Measurements from ENCODE around the gene BAZ1B. TPM values are rescaled to one million over a fixed set of nuclear protein-coding genes. Genes with fewer than 3 reads are reported as not detected.

The BAZ1B gene
- polyA plus RNA-seq, 1 donor from 2014 or later = 35.0 TPM

DNA sequence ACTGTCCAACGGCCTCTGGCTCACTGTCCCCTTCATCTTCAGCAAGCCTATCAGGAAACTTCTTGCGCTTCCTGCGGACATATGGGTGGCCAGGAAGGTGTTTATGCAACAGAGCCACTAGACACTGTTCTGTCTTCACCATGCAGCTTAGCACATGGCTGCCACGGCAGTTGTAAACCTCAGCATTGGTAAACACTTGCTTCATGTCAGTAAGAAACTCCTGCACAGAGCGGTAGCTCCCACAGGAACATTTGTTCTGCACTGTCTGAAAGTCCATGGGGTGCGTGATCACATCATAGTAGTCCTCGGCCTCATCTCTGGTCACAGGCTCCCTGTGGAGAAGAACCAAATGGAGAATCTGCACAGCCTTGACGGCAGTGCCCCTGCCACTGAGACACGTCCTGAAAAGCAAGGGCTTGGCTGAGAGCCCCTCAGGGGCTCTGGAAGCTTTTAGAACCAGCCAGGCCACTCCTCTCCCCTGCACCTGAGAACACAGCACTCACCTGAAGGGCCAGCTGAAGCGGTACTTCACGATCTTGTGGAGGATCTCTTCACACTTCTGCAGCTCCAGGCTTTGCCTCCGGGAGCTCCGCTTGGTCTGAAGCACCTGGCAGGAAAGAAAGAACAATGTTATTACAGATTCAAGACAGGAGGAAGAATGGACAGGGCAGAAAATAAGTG is 79.7 kb downstream of the BAZ1B start:
- Histone ChIP-seq H3K79me2 (replicated peaks; ENCODE audit: insufficient read depth, low read length) (no peaks in the 10 kb centered on the region), H3K27ac (ENCODE audit: low read length) (no peak overlapping the region), H3K27me3 (ENCODE audit: insufficient read depth, low read depth, low read length) (no peaks in the 10 kb centered on the region), H3K4me2 (ENCODE audit: low read length) (no peak overlapping the region), H4K20me1 (ENCODE audit: insufficient read depth) (no peaks in the 10 kb centered on the region), H3K36me3 (ENCODE audit: insufficient read depth, low read length) (no peaks in the 10 kb centered on the region), H3K9me3 (ENCODE audit: low read length) (no peaks in the 10 kb centered on the region), H3K9ac (ENCODE audit: low read length) (no peak overlapping the region), H3K9me2 (ENCODE audit: insufficient read depth, low read length) (no peaks in the 10 kb centered on the region), H3K4me3 (ENCODE audit: low read length) (no peak overlapping the region), H2AFZ (ENCODE audit: low read depth, low read length) (no peak overlapping the region), H3F3A (ENCODE audit: insufficient read depth, low read length, poor library complexity, severe bottlenecking) (no peaks in the 10 kb centered on the region)
- TF ChIP-seq RAD21 (conservative IDR thresholded peaks at IDR 0.05) (no peak), EZH2 (IDR thresholded peaks at IDR 0.05; ENCODE audit: borderline replicate concordance, insufficient read depth, low read length, poor library complexity, severe bottlenecking) (no peak), MXI1 (conservative IDR thresholded peaks at IDR 0.05; ENCODE audit: poor library complexity, severe bottlenecking) (no peak), TAF1 (IDR thresholded peaks at IDR 0.05; ENCODE audit: low read depth) (no peak), POLR2AphosphoS5 (IDR thresholded peaks at IDR 0.05) (no peak)
- TF ChIP-seq, protein P1, sequence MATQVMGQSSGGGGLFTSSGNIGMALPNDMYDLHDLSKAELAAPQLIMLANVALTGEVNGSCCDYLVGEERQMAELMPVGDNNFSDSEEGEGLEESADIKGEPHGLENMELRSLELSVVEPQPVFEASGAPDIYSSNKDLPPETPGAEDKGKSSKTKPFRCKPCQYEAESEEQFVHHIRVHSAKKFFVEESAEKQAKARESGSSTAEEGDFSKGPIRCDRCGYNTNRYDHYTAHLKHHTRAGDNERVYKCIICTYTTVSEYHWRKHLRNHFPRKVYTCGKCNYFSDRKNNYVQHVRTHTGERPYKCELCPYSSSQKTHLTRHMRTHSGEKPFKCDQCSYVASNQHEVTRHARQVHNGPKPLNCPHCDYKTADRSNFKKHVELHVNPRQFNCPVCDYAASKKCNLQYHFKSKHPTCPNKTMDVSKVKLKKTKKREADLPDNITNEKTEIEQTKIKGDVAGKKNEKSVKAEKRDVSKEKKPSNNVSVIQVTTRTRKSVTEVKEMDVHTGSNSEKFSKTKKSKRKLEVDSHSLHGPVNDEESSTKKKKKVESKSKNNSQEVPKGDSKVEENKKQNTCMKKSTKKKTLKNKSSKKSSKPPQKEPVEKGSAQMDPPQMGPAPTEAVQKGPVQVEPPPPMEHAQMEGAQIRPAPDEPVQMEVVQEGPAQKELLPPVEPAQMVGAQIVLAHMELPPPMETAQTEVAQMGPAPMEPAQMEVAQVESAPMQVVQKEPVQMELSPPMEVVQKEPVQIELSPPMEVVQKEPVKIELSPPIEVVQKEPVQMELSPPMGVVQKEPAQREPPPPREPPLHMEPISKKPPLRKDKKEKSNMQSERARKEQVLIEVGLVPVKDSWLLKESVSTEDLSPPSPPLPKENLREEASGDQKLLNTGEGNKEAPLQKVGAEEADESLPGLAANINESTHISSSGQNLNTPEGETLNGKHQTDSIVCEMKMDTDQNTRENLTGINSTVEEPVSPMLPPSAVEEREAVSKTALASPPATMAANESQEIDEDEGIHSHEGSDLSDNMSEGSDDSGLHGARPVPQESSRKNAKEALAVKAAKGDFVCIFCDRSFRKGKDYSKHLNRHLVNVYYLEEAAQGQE (IDR thresholded peaks at IDR 0.05; ENCODE audit: borderline replicate concordance) = no peak
- TF ChIP-seq, protein P2, sequence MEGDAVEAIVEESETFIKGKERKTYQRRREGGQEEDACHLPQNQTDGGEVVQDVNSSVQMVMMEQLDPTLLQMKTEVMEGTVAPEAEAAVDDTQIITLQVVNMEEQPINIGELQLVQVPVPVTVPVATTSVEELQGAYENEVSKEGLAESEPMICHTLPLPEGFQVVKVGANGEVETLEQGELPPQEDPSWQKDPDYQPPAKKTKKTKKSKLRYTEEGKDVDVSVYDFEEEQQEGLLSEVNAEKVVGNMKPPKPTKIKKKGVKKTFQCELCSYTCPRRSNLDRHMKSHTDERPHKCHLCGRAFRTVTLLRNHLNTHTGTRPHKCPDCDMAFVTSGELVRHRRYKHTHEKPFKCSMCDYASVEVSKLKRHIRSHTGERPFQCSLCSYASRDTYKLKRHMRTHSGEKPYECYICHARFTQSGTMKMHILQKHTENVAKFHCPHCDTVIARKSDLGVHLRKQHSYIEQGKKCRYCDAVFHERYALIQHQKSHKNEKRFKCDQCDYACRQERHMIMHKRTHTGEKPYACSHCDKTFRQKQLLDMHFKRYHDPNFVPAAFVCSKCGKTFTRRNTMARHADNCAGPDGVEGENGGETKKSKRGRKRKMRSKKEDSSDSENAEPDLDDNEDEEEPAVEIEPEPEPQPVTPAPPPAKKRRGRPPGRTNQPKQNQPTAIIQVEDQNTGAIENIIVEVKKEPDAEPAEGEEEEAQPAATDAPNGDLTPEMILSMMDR (IDR thresholded peaks at IDR 0.05; ENCODE audit: poor library complexity, severe bottlenecking) = no peak

DNA sequence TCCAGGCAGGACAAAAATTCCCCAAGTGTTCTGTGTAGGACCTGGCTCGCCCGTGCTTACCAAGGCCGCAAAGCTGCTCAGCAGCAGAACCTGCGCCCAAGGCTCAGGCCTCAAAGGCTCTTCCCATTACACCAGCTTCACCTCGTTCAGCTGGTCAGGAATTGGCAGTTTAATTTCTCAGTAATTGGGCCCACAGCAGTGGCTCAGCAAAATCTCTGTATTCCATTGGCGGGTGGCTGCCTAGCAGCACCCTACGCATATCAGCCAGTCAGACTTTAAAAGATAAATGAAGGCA is 82.7 kb downstream of the BAZ1B start:
- Histone ChIP-seq H3K36me3 (ENCODE audit: insufficient read depth, low read length) (no peaks in the 10 kb centered on the region), H3K27ac (ENCODE audit: low read length) (no peak overlapping the region)
- TF ChIP-seq RAD21 (conservative IDR thresholded peaks at IDR 0.05) (no peak), EP300 (conservative IDR thresholded peaks at IDR 0.05; ENCODE audit: poor library complexity, severe bottlenecking) (no peak), TAF1 (IDR thresholded peaks at IDR 0.05; ENCODE audit: low read depth) (no peak), MXI1 (conservative IDR thresholded peaks at IDR 0.05; ENCODE audit: poor library complexity, severe bottlenecking) (no peak), SMC3 (conservative IDR thresholded peaks at IDR 0.05; ENCODE audit: poor library complexity) (no peak), POLR2AphosphoS5 (IDR thresholded peaks at IDR 0.05) (no peak), EZH2 (IDR thresholded peaks at IDR 0.05; ENCODE audit: borderline replicate concordance, insufficient read depth, low read length, poor library complexity, severe bottlenecking) (no peak)
- TF ChIP-seq, protein P2 (IDR thresholded peaks at IDR 0.05; ENCODE audit: poor library complexity, severe bottlenecking) = no peak
- TF ChIP-seq, protein P1 (IDR thresholded peaks at IDR 0.05; ENCODE audit: borderline replicate concordance) = no peak

More for the DNA sequence above, 82.7 kb downstream of the BAZ1B start:
- no peak overlapping the region for H3K9ac ChIP-seq (ENCODE audit: low read length)
- no peaks in the 10 kb centered on the region for H3K27me3 ChIP-seq (ENCODE audit: insufficient read depth, low read depth, low read length)
- no peaks in the 10 kb centered on the region for H3K9me2 ChIP-seq (ENCODE audit: insufficient read depth, low read length)
- H3F3A ChIP-seq (ENCODE audit: insufficient read depth, low read length, poor library complexity, severe bottlenecking) = no peaks in the 10 kb centered on the region
- no peaks in the 10 kb centered on the region for H3K79me2 ChIP-seq (replicated peaks; ENCODE audit: insufficient read depth, low read length)
- no peaks in the 10 kb centered on the region for H3K9me3 ChIP-seq (ENCODE audit: low read length)
- H3K4me3 ChIP-seq (ENCODE audit: low read length) = no peak overlapping the region
- H4K20me1 ChIP-seq (ENCODE audit: insufficient read depth) = no peaks in the 10 kb centered on the region
- H2AFZ ChIP-seq (ENCODE audit: low read depth, low read length) = no peak overlapping the region
- no peak overlapping the region for H3K4me2 ChIP-seq (ENCODE audit: low read length)
